Osteocyte (in vitro differentiated cells): ENCODE results near the gene COL1A1. TPM values are rescaled to one million over a fixed set of nuclear protein-coding genes. Genes with fewer than 3 reads are reported as not detected.

Experiments used
- DNase-seq: peaks from one replicate; pipeline ENCODE4 v3.0.0; 2021; ENCODE audit warnings: mixed read lengths; ENCODE audit not compliant: unreplicated experiment; ENCODE audit errors: extremely low spot score
- H3K27ac Mint-ChIP-seq: one replicate; pipeline ENCODE4 v1.8.0; 2021; ENCODE audit warnings: mild to moderate bottlenecking, mixed read lengths; ENCODE audit not compliant: unreplicated experiment
- H3K27me3 Mint-ChIP-seq: one replicate; pipeline ENCODE4 v1.8.0; 2021; ENCODE audit warnings: mixed read lengths; ENCODE audit not compliant: unreplicated experiment
- H3K36me3 Mint-ChIP-seq: one replicate; pipeline ENCODE4 v1.8.0; 2021; ENCODE audit warnings: mixed read lengths; ENCODE audit not compliant: unreplicated experiment
- H3K4me1 Mint-ChIP-seq: one replicate; pipeline ENCODE4 v1.8.0; 2021; ENCODE audit warnings: mixed read lengths; ENCODE audit not compliant: unreplicated experiment
- H3K4me3 Mint-ChIP-seq: one replicate; pipeline ENCODE4 v1.8.0; 2021; ENCODE audit warnings: mild to moderate bottlenecking, moderate library complexity, mixed read lengths; ENCODE audit not compliant: unreplicated experiment
- H3K9me3 Mint-ChIP-seq: one replicate; pipeline ENCODE4 v1.8.0; 2021; ENCODE audit warnings: mixed read lengths; ENCODE audit not compliant: unreplicated experiment
- CTCF ChIP-seq: fragments of 200-600 bp; sonication (generic); IDR thresholded peaks from 2 replicates; pipeline ENCODE4 v1.5.0; 2021; ENCODE audit warnings: antibody characterized with exemption, mild to moderate bottlenecking, moderate library complexity
- total RNA-seq: library from RNA; stranded (reverse); gene quantifications from 2 replicates; pipeline ENCODE4 v1.2.1, GENCODE V29; 2021

Gene COL1A1
- total RNA-seq, 1 donor from 2014 or later: 25,918 TPM

GRCh38 chr17:50209472-50210239, 8.2 kb upstream of the COL1A1 start:
- Mint-ChIP-seq H3K4me1 (peaks cover 98% of the 10 kb centered on the region), H3K27ac (peak overlapping the region; percentile 100)

GRCh38 chr17:50209133-50209471, 7.7 kb upstream of the COL1A1 start:
- TF ChIP-seq CTCF: no peak

More at GRCh38 chr17:50209472-50210239, 8.2 kb upstream of the COL1A1 start:
- Mint-ChIP-seq H3K27me3 (no peaks in the 10 kb centered on the region), H3K9me3 (no peaks in the 10 kb centered on the region), H3K4me3 (peak overlapping the region; percentile 66), H3K36me3 (no peaks in the 10 kb centered on the region)
- DNase-seq: peak; percentile 98
- TF ChIP-seq CTCF: no peak

GRCh38 chr17:50208611-50209061, 7.2 kb upstream of the COL1A1 start:
- no peaks in the 10 kb centered on the region for H3K9me3 Mint-ChIP-seq
- no peaks in the 10 kb centered on the region for H3K36me3 Mint-ChIP-seq
- no peak for TF ChIP-seq CTCF
- no peaks in the 10 kb centered on the region for H3K27me3 Mint-ChIP-seq
- H3K4me3 Mint-ChIP-seq: no peak overlapping the region
- DNase-seq: no peak
- peak overlapping the region; percentile 100 for H3K27ac Mint-ChIP-seq
- peaks cover 99% of the 10 kb centered on the region for H3K4me1 Mint-ChIP-seq

More at GRCh38 chr17:50209133-50209471, 7.7 kb upstream of the COL1A1 start:
- no peaks in the 10 kb centered on the region for H3K27me3 Mint-ChIP-seq
- no peaks in the 10 kb centered on the region for H3K9me3 Mint-ChIP-seq
- no peaks in the 10 kb centered on the region for H3K36me3 Mint-ChIP-seq
- H3K4me3 Mint-ChIP-seq: no peak overlapping the region
- no peak for DNase-seq
- peak overlapping the region; percentile 100 for H3K27ac Mint-ChIP-seq
- H3K4me1 Mint-ChIP-seq: peaks cover 98% of the 10 kb centered on the region

- no peak for DNase-seq
- H3K4me1 Mint-ChIP-seq: peaks cover 99% of the 10 kb centered on the region
- H3K27me3 Mint-ChIP-seq: no peaks in the 10 kb centered on the region
- no peak for TF ChIP-seq CTCF
- H3K27ac Mint-ChIP-seq: peak overlapping the region; percentile 100
- H3K4me3 Mint-ChIP-seq: no peak overlapping the region
- H3K36me3 Mint-ChIP-seq: no peaks in the 10 kb centered on the region
- no peaks in the 10 kb centered on the region for H3K9me3 Mint-ChIP-seq
Measured at GRCh38 chr17:50207792-50208567, 6.5 kb upstream of the COL1A1 start.

GRCh38 chr17:50207315-50207714, 5.9 kb upstream of the COL1A1 start:
- no peaks in the 10 kb centered on the region for H3K9me3 Mint-ChIP-seq
- H3K4me3 Mint-ChIP-seq: peak overlapping the region; percentile 39
- H3K27me3 Mint-ChIP-seq: no peaks in the 10 kb centered on the region
- DNase-seq: no peak
- peaks cover 99% of the 10 kb centered on the region for H3K4me1 Mint-ChIP-seq
- no peak for TF ChIP-seq CTCF
- no peaks in the 10 kb centered on the region for H3K36me3 Mint-ChIP-seq
- peak overlapping the region; percentile 100 for H3K27ac Mint-ChIP-seq
